ENCODE results near the gene CYP4F11.

DNA sequence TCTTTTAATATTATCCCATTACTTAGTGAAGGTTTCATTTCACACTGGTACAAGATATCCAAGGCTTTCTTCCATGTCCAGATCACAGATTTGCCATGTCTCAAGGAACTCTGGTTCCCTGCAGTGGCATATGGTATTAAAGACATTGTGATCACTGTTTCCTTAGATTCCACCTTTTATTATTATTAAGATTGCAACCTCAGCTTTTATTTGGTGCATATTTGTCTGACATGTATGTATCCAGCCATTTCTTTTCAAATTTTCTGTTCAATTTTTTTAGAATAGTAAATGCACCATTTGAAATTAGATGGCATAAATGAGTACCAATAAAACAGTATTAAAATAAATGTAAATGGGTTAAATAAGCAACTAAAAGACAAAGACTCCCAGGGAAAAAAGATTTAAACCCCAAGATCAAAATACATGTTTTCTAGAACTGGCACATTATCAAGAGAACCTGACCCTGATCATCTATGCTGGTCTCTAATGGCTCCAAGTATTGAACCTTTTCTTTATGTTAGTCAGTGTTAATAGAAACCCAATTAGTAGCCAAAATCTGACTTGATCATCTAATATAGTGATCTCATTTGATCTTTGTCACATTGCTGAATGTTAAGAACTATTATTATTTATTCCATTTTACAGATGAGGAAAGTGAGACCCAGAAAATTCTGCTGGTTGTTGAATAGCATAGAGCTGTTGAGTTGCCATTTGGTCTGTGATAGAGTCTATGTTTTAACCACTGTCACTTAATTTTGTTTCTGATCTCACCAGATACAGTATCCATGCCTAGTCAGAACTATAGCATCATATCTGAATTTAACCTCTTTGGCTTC, 14.1 kb upstream of the CYP4F11 start, which contains the start of gene OR10H4:
- TF ChIP-seq EZH2 (IDR thresholded peaks at IDR 0.05; ENCODE audit: low read depth, unreplicated experiment): no peak
- TF ChIP-seq, protein P1, sequence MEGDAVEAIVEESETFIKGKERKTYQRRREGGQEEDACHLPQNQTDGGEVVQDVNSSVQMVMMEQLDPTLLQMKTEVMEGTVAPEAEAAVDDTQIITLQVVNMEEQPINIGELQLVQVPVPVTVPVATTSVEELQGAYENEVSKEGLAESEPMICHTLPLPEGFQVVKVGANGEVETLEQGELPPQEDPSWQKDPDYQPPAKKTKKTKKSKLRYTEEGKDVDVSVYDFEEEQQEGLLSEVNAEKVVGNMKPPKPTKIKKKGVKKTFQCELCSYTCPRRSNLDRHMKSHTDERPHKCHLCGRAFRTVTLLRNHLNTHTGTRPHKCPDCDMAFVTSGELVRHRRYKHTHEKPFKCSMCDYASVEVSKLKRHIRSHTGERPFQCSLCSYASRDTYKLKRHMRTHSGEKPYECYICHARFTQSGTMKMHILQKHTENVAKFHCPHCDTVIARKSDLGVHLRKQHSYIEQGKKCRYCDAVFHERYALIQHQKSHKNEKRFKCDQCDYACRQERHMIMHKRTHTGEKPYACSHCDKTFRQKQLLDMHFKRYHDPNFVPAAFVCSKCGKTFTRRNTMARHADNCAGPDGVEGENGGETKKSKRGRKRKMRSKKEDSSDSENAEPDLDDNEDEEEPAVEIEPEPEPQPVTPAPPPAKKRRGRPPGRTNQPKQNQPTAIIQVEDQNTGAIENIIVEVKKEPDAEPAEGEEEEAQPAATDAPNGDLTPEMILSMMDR (conservative IDR thresholded peaks at IDR 0.05; ENCODE audit: low read depth in 2 of 2): no peak
- TF ChIP-seq POLR2AphosphoS5 (IDR thresholded peaks at IDR 0.05; ENCODE audit: low read depth): no peak
- TF ChIP-seq, protein P2, sequence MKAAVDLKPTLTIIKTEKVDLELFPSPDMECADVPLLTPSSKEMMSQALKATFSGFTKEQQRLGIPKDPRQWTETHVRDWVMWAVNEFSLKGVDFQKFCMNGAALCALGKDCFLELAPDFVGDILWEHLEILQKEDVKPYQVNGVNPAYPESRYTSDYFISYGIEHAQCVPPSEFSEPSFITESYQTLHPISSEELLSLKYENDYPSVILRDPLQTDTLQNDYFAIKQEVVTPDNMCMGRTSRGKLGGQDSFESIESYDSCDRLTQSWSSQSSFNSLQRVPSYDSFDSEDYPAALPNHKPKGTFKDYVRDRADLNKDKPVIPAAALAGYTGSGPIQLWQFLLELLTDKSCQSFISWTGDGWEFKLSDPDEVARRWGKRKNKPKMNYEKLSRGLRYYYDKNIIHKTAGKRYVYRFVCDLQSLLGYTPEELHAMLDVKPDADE (IDR thresholded peaks at IDR 0.05): no peak
- no peak for TF ChIP-seq ZNF331 (CRISPR knock-in tag; IDR thresholded peaks at IDR 0.05; ENCODE audit: low read depth)
- TF ChIP-seq EZH2phosphoT487 (IDR thresholded peaks at IDR 0.05; ENCODE audit: unreplicated experiment): no peak
- TF ChIP-seq, protein P3, sequence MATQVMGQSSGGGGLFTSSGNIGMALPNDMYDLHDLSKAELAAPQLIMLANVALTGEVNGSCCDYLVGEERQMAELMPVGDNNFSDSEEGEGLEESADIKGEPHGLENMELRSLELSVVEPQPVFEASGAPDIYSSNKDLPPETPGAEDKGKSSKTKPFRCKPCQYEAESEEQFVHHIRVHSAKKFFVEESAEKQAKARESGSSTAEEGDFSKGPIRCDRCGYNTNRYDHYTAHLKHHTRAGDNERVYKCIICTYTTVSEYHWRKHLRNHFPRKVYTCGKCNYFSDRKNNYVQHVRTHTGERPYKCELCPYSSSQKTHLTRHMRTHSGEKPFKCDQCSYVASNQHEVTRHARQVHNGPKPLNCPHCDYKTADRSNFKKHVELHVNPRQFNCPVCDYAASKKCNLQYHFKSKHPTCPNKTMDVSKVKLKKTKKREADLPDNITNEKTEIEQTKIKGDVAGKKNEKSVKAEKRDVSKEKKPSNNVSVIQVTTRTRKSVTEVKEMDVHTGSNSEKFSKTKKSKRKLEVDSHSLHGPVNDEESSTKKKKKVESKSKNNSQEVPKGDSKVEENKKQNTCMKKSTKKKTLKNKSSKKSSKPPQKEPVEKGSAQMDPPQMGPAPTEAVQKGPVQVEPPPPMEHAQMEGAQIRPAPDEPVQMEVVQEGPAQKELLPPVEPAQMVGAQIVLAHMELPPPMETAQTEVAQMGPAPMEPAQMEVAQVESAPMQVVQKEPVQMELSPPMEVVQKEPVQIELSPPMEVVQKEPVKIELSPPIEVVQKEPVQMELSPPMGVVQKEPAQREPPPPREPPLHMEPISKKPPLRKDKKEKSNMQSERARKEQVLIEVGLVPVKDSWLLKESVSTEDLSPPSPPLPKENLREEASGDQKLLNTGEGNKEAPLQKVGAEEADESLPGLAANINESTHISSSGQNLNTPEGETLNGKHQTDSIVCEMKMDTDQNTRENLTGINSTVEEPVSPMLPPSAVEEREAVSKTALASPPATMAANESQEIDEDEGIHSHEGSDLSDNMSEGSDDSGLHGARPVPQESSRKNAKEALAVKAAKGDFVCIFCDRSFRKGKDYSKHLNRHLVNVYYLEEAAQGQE (IDR thresholded peaks at IDR 0.05; ENCODE audit: unreplicated experiment): no peak

All from GM23338 (cell line).